HL-60/S4 treated with retinoic acid at 250 ng/mL for 4 days and 3 days (cell line): Measurements from ENCODE around the gene PLXND1.
"Not testable (repeated sequence)": the region's sequence is repeated elsewhere in the genome, so short reads cannot be mapped to it uniquely, and the experiment has no call there.

Source experiments
- in situ Hi-C: fragments of 300-500 bp; cut with MboI; formaldehyde crosslinking; loops from 2 replicates; pipeline ENCODE4 v1.7.0; 2022; ENCODE audit warnings: low sequenced_read_pairs

The PLXND1 gene

DNA sequence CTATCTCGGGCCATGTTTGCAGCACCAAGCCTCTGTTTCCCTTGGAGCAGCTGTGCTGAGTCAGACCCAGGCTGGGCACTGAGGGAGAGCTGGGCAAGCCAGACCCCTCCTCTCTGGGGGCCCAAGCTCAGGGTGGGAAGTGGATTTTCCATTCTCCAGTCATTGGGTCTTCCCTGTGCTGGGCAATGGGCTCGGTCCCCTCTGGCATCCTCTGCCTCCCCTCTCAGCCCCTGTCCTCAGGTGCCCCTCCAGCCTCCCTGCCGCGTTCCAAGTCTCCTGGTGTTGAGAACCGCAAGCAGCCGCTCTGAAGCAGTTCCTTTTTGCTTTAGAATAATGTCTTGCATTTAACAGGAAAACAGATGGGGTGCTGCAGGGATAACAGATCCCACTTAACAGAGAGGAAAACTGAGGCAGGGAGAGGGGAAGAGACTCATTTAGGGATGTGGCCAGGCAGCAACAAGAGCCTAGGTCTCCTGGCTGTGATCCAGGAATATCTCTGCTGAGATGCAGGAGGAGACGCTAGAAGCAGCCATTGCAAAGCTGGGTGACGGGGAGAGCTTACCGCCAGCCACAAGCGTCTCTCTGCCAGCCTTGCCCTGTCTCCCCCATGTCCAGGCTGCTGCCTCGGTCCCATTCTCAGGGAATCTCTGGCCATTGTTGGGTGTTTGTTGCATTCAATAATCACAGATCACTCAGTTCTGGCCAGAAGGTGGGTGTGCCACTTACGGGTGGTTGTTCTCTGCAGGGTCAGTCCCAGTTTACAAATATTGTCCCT, 76.9 kb downstream of the PLXND1 start:
- in situ Hi-C loops, result no loop called here

GRCh38 chr3:129528589-129529100, 77.8 kb downstream of the PLXND1 start, which contains the start of gene RHO:
Gene RHO, plus strand, starts transcription at chr3:129528639. Its CDS starts 95 bp downstream, at chr3:129528734.
- in situ Hi-C loops, result no loop called here

DNA sequence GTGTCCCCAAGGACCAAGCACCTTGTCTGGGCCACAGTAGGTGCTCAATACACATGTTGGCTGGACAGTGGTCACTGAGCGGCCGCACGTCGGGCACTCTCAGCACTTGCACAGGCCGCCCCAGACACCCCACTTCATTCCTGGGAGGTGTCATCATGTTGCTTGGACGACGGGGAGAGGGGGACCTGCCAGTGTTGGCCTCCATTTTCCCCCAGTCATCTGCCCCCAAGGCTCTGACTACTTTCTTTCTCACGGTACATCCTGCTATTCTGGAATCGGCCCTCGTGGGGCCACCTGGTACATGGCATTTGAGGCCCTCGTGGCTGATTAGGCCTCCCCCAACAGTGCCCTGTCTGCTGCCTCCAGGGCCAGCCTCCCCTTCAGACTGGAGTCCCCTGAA, 79.2 kb downstream of the PLXND1 start:
- in situ Hi-C loops, result no loop called here

- in situ Hi-C loops, result no loop called here
These were observed 80.2 kb downstream of the PLXND1 start for GRCh38 chr3:129526121-129526900.

DNA sequence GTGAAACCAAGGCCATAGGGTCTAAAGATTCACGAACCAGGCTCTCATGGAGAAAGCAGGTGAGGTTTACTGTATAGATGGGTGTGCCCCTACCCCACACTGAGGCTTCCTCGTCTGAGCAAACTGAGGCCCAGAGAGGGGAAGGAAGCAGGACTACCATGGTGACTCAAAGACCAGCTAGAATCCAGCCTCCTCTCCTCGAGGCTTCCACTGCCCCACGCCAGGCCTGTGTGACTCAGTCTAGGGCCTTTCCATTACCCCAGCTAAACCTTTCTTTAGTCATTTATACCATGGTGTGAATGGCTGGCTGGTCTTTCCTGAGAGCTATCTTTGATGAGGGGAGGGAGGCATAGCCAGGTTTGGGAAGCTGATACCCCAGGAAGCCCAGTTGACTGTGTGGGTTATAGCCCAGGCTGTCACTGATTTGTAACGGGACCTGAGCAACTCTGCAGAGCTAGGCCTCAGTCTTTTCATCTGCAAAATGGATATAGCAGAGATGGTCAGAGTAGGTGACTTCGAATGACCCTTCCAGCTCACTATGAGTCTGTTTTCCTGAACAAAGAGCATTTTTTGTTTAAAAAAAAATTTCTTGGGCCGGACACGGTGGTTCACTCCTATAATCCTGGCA, 81.0 kb downstream of the PLXND1 start:
- in situ Hi-C loops, result no loop called here

DNA sequence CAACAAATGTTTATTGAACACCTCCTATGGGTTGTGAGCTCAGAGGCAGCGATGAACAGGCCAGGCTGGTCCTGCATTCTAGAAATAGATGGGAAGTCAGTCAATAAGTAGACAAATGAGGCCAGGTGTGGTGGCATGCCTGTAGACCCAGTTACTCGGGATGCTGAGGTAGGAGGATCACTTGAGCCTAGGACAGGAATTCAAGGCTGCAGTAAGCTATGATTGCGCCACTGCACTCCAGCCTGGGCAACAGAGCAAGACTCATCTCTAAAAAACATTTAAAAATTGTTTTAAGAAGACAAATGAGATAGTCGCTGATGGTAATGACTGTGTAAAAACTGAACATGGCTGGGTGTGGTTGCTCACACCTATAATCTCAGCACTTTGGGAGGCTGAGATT, 82.4 kb downstream of the PLXND1 start:
- in situ Hi-C loops, result no loop called here

DNA sequence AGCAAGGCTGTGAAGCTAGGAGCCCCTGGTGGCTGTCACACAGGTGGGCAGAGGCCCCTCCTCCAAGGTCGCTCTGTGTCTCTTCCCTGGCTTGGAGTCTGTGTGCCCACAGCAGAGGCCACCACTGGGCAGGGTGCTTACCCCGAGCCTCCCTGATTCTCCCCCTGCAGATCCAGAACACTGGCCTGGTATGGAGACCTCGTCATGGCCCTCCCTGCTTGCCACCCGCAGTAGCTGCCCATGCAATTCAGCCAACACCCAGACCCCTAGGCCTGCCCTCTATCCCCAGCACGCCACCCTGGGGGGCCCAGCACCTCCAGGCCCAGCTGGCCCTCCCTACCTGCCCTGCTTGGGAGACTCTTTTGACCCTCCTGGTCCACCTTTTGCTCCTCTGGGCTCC, 83.5 kb downstream of the PLXND1 start:
- in situ Hi-C loops, result no loop called here

GRCh38 chr3:129521611-129522010, 84.9 kb downstream of the PLXND1 start:
- in situ Hi-C loops, result no loop called here

GRCh38 chr3:129520960-129521359, 85.5 kb downstream of the PLXND1 start:
- in situ Hi-C loops, result no loop called here

DNA sequence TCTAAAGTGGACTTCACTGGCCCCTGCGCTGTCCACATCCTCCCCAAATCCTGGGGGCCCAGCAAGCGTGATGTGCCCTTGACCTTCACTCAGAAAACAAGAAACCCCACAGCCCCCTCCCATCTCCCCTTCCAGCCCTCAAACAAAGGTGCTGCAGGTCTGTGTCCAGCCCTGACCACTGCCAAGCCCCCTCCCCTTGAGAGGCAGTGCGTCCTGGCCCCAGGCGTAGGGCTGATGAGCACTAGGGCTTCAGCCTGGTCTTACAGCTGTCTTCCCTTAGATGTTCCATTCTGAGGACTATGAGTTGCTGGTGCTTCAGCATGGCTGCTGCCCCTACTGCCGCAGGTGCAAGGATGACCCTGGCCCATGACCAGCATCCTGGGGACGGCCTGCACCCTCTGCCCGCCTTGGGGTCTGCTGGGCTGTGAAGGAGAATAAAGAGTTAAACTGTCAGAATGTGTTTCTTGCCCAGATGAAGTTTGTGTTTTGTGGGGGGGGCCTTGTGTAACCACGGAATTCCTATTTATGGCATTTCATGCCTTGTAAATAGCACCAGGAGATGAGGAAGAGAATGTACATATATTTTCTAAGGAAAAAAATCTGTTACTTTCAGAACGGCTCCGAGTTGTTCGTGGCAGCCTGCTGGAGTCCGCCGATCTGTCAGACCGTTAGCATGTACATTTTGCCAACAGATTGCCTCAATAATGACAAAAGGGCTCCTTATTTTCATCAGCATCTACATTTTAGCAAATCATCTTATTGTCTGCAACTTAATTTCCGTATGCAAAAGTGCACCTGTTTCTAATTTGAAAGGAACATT, 86.4 kb downstream of the PLXND1 start:
- in situ Hi-C loops, result no loop called here

GRCh38 chr3:129519449-129519848, 87.0 kb downstream of the PLXND1 start:
- in situ Hi-C loops, result no loop called here

- in situ Hi-C loops, result no loop called here
These were observed 87.9 kb downstream of the PLXND1 start for GRCh38 chr3:129518581-129518980.

- in situ Hi-C loops, result no loop called here
These were observed 88.4 kb downstream of the PLXND1 start for GRCh38 chr3:129518038-129518561.

- in situ Hi-C loops, result no loop called here
These were observed 89.0 kb downstream of the PLXND1 start for GRCh38 chr3:129517516-129517915.

DNA sequence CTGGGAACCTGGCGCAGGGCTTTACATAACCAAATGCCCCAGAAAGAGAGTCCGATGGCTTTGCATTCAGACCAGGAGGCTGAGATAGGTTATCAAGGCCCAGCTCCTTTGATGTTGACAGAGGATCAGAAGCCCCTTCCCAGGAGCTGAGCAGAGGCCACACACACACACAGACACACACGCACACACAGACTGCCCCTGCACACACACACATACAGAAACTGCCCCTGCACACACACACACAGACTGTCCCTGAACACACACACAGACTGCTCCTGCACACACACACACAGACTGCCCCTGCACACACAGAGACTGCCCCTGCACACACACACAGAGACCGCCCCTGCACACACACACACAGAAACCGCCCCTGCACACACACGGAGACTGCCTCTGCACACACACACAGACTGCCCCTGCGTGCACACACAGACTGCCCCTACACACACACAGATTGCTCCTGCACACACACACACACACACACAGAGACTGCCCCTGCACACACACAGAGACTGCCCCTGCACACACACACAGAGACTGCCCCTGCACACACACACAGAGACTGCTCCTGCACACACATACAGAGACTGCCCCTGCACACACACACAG, 90.5 kb downstream of the PLXND1 start:
- in situ Hi-C loops, result not testable (repeated sequence)

GRCh38 chr3:129515108-129515820, 91.2 kb downstream of the PLXND1 start:
- in situ Hi-C loops, result not testable (repeated sequence)

- in situ Hi-C loops, result no loop called here
These were observed 91.9 kb downstream of the PLXND1 start for GRCh38 chr3:129514563-129514962.

GRCh38 chr3:129514110-129514509, 92.4 kb downstream of the PLXND1 start:
- in situ Hi-C loops, result no loop called here

- in situ Hi-C loops, result no loop called here
These were observed 92.8 kb downstream of the PLXND1 start for GRCh38 chr3:129513705-129514104.
